K562 (cell line): ENCODE results near the gene SHFL. TPM values are rescaled to one million over a fixed set of nuclear protein-coding genes. Genes with fewer than 3 reads are reported as not detected.
A peak's percentile ranks its signal among the peaks of the same experiment; 100 is the strongest.

Experiments
- ATAC-seq: fragments of 200-7000 bp; cut with Tn5 transposase; 3 replicates; pipeline ENCODE4 v1.9.1; 2020; ENCODE audit warnings: moderate library complexity
- BruUV-seq: library from RNA; stranded (reverse); fragments of 400-500 nt; replicated peaks from 2 replicates; lab custom pipeline; 2021; lab: Mats Ljungman, UMichigan
- CTCF ChIA-PET: fragments of 300-600 bp; formaldehyde crosslinking; extraction: SDS; loops from one replicate; lab custom pipeline; 2021; ENCODE audit warnings: low intra/inter-chr PET ratio; lab: Yijun Ruan, JAX
- POLR2A ChIA-PET: fragments of 300-600, 350-650 bp; sonication (Branson Sonifier 250); formaldehyde crosslinking; extraction: SDS; loops from one replicate; lab custom pipeline; 2021; ENCODE audit warnings: antibody characterized with exemption, inconsistent platforms; lab: Yijun Ruan, JAX
- DNase-seq, 4 experiments: peaks; one replicate each; pipeline versions ENCODE4 v3.0.0 to v3.0.0-alpha.2; 2011 to 2018; ENCODE audit warnings: low spot score in 3 of 4, mixed read lengths in 3 of 4; ENCODE audit errors: extremely low read depth in 1 of 4
- FAIRE-seq: peaks from 2 replicates; lab custom pipeline; 2011; peaks lifted over from hg19 to GRCh38; lab: Jason Lieb, UNC
- H2AFZ ChIP-seq: 2 replicates; pipeline ENCODE4 v1.6.0; 2011; ENCODE audit warnings: low read depth, low read length, control low read depth, inconsistent platforms
- H3K27ac ChIP-seq: fragments of 200-600 bp; 3 replicates; pipeline ENCODE4 v1.8.0; 2011; ENCODE audit warnings: low read depth, mild to moderate bottlenecking, control low read depth, inconsistent platforms, low read length, moderate library complexity, mixed read lengths; ENCODE audit errors: extremely low read depth
- H3K27me3 ChIP-seq, 2 experiments: fragments of 300-600 bp in 1 of 2; 2 replicates in 1 of 2; 3 replicates in 1 of 2; pipeline versions ENCODE4 v1.6.0 to v1.8.0; 2011; ENCODE audit warnings: inconsistent platforms in 2 of 2, low read length in 2 of 2, mild to moderate bottlenecking in 1 of 2, mixed read lengths in 1 of 2, moderate library complexity in 1 of 2; ENCODE audit not compliant: control insufficient read depth in 2 of 2, insufficient read depth in 2 of 2
- H3K36me3 ChIP-seq: fragments of 300-600 bp; 3 replicates; pipeline ENCODE4 v1.8.0; 2011; ENCODE audit warnings: mild to moderate bottlenecking, low read length, inconsistent platforms; ENCODE audit not compliant: control insufficient read depth, insufficient read depth
- H3K4me1 ChIP-seq, 2 experiments: fragments of 200-600 bp in 1 of 2; replicated peaks in 1 of 2; 2 replicates in 1 of 2; 3 replicates in 1 of 2; pipeline versions ENCODE4 v1.5.1 to v1.8.0; 2011; ENCODE audit warnings: inconsistent platforms in 2 of 2, low read length in 2 of 2, mild to moderate bottlenecking in 1 of 2, mixed read lengths in 1 of 2, moderate library complexity in 1 of 2; ENCODE audit not compliant: control insufficient read depth in 2 of 2, insufficient read depth in 2 of 2
- H3K4me2 ChIP-seq: 2 replicates; pipeline ENCODE4 v1.6.1; 2011; ENCODE audit warnings: low read length, control low read depth, inconsistent platforms, mixed read lengths; ENCODE audit not compliant: insufficient read depth
- H3K4me3 ChIP-seq: fragments of 200-600 bp; sonication (generic), shearing (Covaris generic); 2 replicates; pipeline ENCODE4 v1.5.1; 2016; ENCODE audit warnings: control low read depth, inconsistent platforms
- H3K79me2 ChIP-seq: fragments of 200-600 bp; 3 replicates; pipeline ENCODE4 v1.8.0; 2011; ENCODE audit warnings: low read length, inconsistent platforms; ENCODE audit not compliant: control insufficient read depth, insufficient read depth
- H3K9ac ChIP-seq, 2 experiments: 2 replicates each; pipeline versions ENCODE4 v1.6.0 to v1.6.1; 2011; ENCODE audit warnings: low read depth in 2 of 2, low read length in 2 of 2, control low read depth in 1 of 2, inconsistent platforms in 1 of 2, mild to moderate bottlenecking in 1 of 2, mixed read lengths in 1 of 2; ENCODE audit not compliant: insufficient read depth in 1 of 2
- H3K9me1 ChIP-seq: one replicate; pipeline ENCODE4 v1.6.0; 2011; ENCODE audit warnings: inconsistent platforms, mild to moderate bottlenecking, low read length, moderate library complexity; ENCODE audit not compliant: control insufficient read depth, insufficient read depth
- H3K9me3 ChIP-seq: replicated peaks from 2 replicates; pipeline ENCODE4 v1.5.1; 2011; ENCODE audit warnings: low read depth, low read length, inconsistent platforms; ENCODE audit not compliant: control insufficient read depth, insufficient read depth
- H4K20me1 ChIP-seq: replicated peaks from 2 replicates; pipeline ENCODE4 v1.6.1; 2011; ENCODE audit warnings: low read length, inconsistent platforms, mixed read lengths; ENCODE audit not compliant: control insufficient read depth, insufficient read depth
- ARID1B ChIP-seq: fragments of 450-650 bp; IDR thresholded peaks from 2 replicates; pipeline ENCODE4 v1.6.1; 2016; ENCODE audit warnings: antibody characterized with exemption, mild to moderate bottlenecking, inconsistent platforms
- CBX3 ChIP-seq, 2 experiments: IDR thresholded peaks; 1 replicate in 1 of 2; 2 replicates in 1 of 2; pipeline ENCODE4 v1.6.1; 2012; ENCODE audit warnings: inconsistent platforms in 2 of 2, low read length in 2 of 2, borderline replicate concordance in 1 of 2, control low read depth in 1 of 2
- CREBBP ChIP-seq: IDR thresholded peaks from one replicate; pipeline ENCODE4 v1.6.1; 2012; ENCODE audit warnings: low read depth, mild to moderate bottlenecking, control low read depth, inconsistent platforms, low read length
- CTBP1 ChIP-seq: fragments of 450-650 bp; IDR thresholded peaks from 2 replicates; pipeline ENCODE4 v1.6.1; 2016; ENCODE audit warnings: borderline replicate concordance
- DACH1 ChIP-seq: fragments of 450-650 bp; IDR thresholded peaks from 2 replicates; pipeline ENCODE4 v1.6.1; 2018; ENCODE audit not compliant: partially characterized antibody
- ETV5 ChIP-seq: sonication (generic); formaldehyde crosslinking; IDR thresholded peaks from 2 replicates; pipeline ENCODE4 v1.4.0; 2020; ENCODE audit warnings: low read depth, mild to moderate bottlenecking, missing genetic modification reagents
- GABPB2 ChIP-seq: fragments of 250-450 bp; sonication (Bioruptor Pico); conservative IDR thresholded peaks from 2 replicates; pipeline ENCODE4 v1.5.1; 2021; ENCODE audit warnings: mild to moderate bottlenecking
- HDAC6 ChIP-seq: IDR thresholded peaks from 2 replicates; pipeline ENCODE4 v1.6.1; 2012; ENCODE audit warnings: low read depth, mild to moderate bottlenecking, control low read depth, inconsistent platforms, low read length, moderate library complexity
- MCM7 ChIP-seq, 2 experiments: fragments of 450-650 bp; IDR thresholded peaks; 2 replicates each; pipeline ENCODE4 v1.6.1; 2016 to 2018
- MTA1 ChIP-seq: fragments of 450-650 bp; IDR thresholded peaks from 2 replicates; pipeline ENCODE4 v1.6.1; 2017; ENCODE audit warnings: borderline replicate concordance
- NCOR1 ChIP-seq: fragments of 450-650 bp; IDR thresholded peaks from 2 replicates; pipeline ENCODE4 v1.6.1; 2016; ENCODE audit warnings: mild to moderate bottlenecking, moderate library complexity
- PHB2 ChIP-seq: fragments of 450-650 bp; IDR thresholded peaks from 2 replicates; pipeline ENCODE4 v1.6.1; 2017; ENCODE audit warnings: low read depth
- PHF20 ChIP-seq: fragments of 450-650 bp; IDR thresholded peaks from 2 replicates; pipeline ENCODE4 v1.6.1; 2018; ENCODE audit not compliant: partially characterized antibody
- RBFOX2 ChIP-seq: fragments of 200-400 bp; formaldehyde crosslinking; IDR thresholded peaks from 2 replicates; pipeline ENCODE4 v1.6.1; 2017; ENCODE audit warnings: low read depth, mild to moderate bottlenecking, low read length, moderate library complexity
- SNAPC5 ChIP-seq: fragments of 250-450 bp; sonication (Bioruptor Pico); IDR thresholded peaks from 2 replicates; pipeline ENCODE4 v1.8.0; 2021; ENCODE audit warnings: moderate library complexity, mild to moderate bottlenecking, inconsistent platforms
- TCF3 ChIP-seq: sonication (generic); formaldehyde crosslinking; IDR thresholded peaks from 2 replicates; pipeline ENCODE4 v1.4.0; 2020; ENCODE audit warnings: mild to moderate bottlenecking, missing genetic modification reagents
- YBX1 ChIP-seq: fragments of 450-650 bp; IDR thresholded peaks from 2 replicates; pipeline ENCODE4 v1.7.1; 2016; ENCODE audit warnings: mild to moderate bottlenecking
- ZNF740 ChIP-seq, 3 experiments: fragments of 200-800 bp in 1 of 3; sonication (Bioruptor generic) in 1 of 3; sonication (generic) in 1 of 3; formaldehyde crosslinking in 1 of 3; IDR thresholded peaks; 2 replicates each; pipeline versions ENCODE4 v1.6.1 to v1.8.0; 2016 to 2022; ENCODE audit warnings: mild to moderate bottlenecking in 2 of 3, missing compliant biosample characterization in 2 of 3, missing genetic modification characterization in 2 of 3, missing genetic modification reagents in 1 of 3
- ZNF778 ChIP-seq: fragments of 450-650 bp; formaldehyde crosslinking; IDR thresholded peaks from 2 replicates; pipeline ENCODE4 v1.4.0; 2020; ENCODE audit warnings: mild to moderate bottlenecking, moderate library complexity
- WGBS: fragments of 100-300 bp; shearing (Covaris generic); methylation state at CpG from one replicate; pipeline ENCODE4 v1.1.6; 2016; ENCODE audit warnings: low coverage, mixed read lengths; ENCODE audit not compliant: insufficient coverage; ENCODE audit errors: missing lambda C conversion rate; 5-methylcytosine and 5-hydroxymethylcytosine counted together
- in situ Hi-C: fragments of 300-500 bp; cut with MboI; formaldehyde crosslinking; loops from 4 replicates; pipeline ENCODE4 v1.15.0; 2018; ENCODE audit warnings: inconsistent platforms, mixed read lengths
- intact Hi-C: fragments of 100-400 bp; cut with micrococcal nuclease; formaldehyde crosslinking; loops from 2 replicates; pipeline ENCODE4 v1.14.2; 2022
- polyA plus RNA-seq, 8 experiments: library from polyadenylated mRNA; depleted of rRNA in 4 of 8; stranded (reverse) in 5 of 8; unstranded in 3 of 8; fragments of >200 nt; fragmentation: Nextera tagmentation in 2 of 8; fragmentation: Illumina TruSeq in 1 of 8; extraction: Ambion mirVana in 2 of 8; extraction: Trizol in 1 of 8; gene quantifications; 2 replicates each; pipeline versions ENCODE4 v1.2.1 to v1.2.3, GENCODE V29; 2011 to 2014; ENCODE audit warnings: inconsistent platforms in 1 of 8, missing spikeins in 1 of 8
- total RNA-seq, 7 experiments: library from RNA; depleted of rRNA in 6 of 7; stranded (reverse); fragments of >200 nt in 6 of 7; fragmentation: Illumina TruSeq in 2 of 7; extraction: Trizol in 2 of 7; gene quantifications; 2 replicates each; pipeline versions ENCODE4 v1.2.1 to v1.2.3, GENCODE V29; 2011 to 2021; ENCODE audit warnings: low replicate concordance in 1 of 7
- TF ChIP-seq, protein P1 (sequence below): fragments of 250-450 bp; sonication (Bioruptor Pico); IDR thresholded peaks from 2 replicates; pipeline ENCODE4 v1.5.0; 2021; ENCODE audit warnings: mild to moderate bottlenecking, moderate library complexity

SHFL gene
- total and polyA plus RNA-seq, 9 of the 15 experiments (the other 6 are each of a cell fraction or from before 2014, with no cell fraction given) = 1.5 to 25.7 (median 13.0) TPM

GRCh38 chr19:10086591-10087192, 575 bp downstream of the SHFL start:
- BruUV-seq = no TSS peak
- Histone ChIP-seq H3K27ac (peak overlapping the region; percentile 69; the same call in 2 of the 3 replicates), H3K79me2 (peaks cover 3% of the 10 kb centered on the region; the same call in 1 of the 3 replicates), H2AFZ (peak overlapping the region; percentile 90), H3K9me3 (no peaks in the 10 kb centered on the region), H3K9ac (peak overlapping the region; percentile 67 to 92), H3K4me1 (peaks cover 1 to 28% of the 10 kb centered on the region in 2 experiments; a peak in 4 of 5 replicates), H3K27me3 (no peaks in the 10 kb centered on the region; a peak in 2 of 5 replicates), H3K4me2 (peak overlapping the region; percentile 63), H4K20me1 (peaks cover 3% of the 10 kb centered on the region; the same call in 1 of the 2 replicates), H3K36me3 (no peaks in the 10 kb centered on the region; the same call in 2 of the 3 replicates), H3K9me1 (no peaks in the 10 kb centered on the region), H3K4me3 (peak overlapping the region; percentile 79)
- in situ Hi-C loops (no loop called here), intact Hi-C loops (loop anchor here (2.0 kb wide), 1 partner anchor 246 kb away; the partner anchor contains the start of gene RAVER1)
- DNase-seq (peak; percentile 43 to 73 (median 66)), ATAC-seq (peak; percentile 54), FAIRE-seq (no peak)
- CTCF ChIA-PET = no interaction called here
- POLR2A ChIA-PET = no interaction called here
- WGBS = 7% methylated on average over 36 of the region's 43 CpGs
- no peak for TF ChIP-seq CBX3 (IDR thresholded peaks at IDR 0.05; ENCODE audit: borderline replicate concordance in 1 of 2, low read length in 2 of 2)
- no peak for TF ChIP-seq CREBBP
- TF ChIP-seq RBFOX2 = no peak
- no peak for TF ChIP-seq MTA1
- no peak for TF ChIP-seq SNAPC5 (CRISPR knock-in tag)
- peak; percentile 98 for TF ChIP-seq ZNF740 (CRISPR knock-in tag; IDR thresholded peaks at IDR 0.05)
- peak in 1 of 2 experiments; percentile 88; a peak in 2 of 4 replicates for TF ChIP-seq ZNF740 (tag; IDR thresholded peaks at IDR 0.05)
- TF ChIP-seq ZNF778 = no peak
- no peak for TF ChIP-seq YBX1
- no peak for TF ChIP-seq MCM7 (IDR thresholded peaks at IDR 0.05)
- TF ChIP-seq, protein P1, sequence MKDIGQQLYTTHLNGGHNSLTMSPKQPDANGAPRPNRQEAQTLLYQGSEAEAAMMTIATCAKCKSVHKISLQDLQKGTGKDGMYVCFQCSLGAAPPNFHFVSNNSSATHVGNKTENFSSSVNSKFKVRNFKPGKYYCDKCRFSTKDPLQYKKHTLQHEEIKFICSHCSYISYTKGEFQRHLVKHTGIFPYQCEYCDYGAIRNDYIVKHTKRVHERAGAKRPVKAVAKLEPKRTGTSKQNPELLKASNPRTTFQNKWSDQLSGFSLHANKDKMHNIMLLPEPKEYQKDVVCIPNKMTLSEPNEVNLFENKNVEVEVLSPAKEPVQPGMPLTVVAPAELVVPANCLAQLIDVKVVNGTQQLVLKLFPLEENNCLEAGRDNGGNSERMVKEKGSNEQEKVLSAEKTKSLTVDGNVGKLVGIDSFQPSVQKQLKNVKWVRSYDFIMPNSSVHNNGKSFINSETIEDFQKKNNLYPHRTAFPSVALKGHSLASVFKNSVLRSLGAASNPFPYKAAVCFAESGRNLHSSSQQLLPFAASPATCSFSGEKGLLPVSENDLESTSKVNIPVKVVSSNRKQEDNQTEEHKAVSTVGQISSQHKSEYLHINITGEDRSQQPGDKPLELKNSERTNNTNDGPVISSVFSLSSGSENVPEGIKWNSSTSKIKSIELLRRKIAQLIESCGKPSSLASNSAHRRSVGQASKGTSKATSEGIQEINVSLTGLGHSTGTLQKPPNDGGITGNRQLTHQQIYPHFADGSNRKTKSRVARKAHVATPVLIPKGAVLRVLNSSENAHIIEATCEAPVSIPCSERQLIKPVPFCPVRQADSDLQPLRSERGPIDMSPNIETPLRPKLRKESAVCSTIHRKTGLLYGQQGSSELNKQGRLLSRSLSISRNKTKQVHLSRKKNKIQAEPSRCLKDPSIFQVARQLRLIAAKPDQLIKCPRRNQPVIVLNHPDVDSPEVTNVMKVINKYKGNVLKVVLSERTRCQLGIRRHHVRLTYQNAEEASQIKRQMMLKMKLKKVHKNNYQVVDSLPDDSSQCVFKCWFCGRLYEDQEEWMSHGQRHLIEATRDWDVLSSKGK (CRISPR knock-in tag) = no peak
- TF ChIP-seq NCOR1 = 0 out of 2 replicates have a peak, but pooled peaks have one; percentile 32
- TF ChIP-seq PHF20 = no peak
- TF ChIP-seq PHB2 = no peak
- no peak for TF ChIP-seq ETV5 (CRISPR knock-in tag)
- no peak for TF ChIP-seq DACH1
- no peak for TF ChIP-seq CTBP1
- TF ChIP-seq TCF3 (CRISPR knock-in tag) = no peak
- peak; percentile 37; the same call in 1 of the 2 replicates for TF ChIP-seq ARID1B
- no peak for TF ChIP-seq GABPB2 (CRISPR knock-in tag)
- no peak for TF ChIP-seq HDAC6
